Islet precursor cell (in vitro differentiated cells): Measurements from ENCODE around the gene SFT2D1.

Experiments used
- DNase-seq: peaks from one replicate; pipeline ENCODE4 v3.0.0-alpha.2; 2018

The SFT2D1 gene

GRCh38 chr6:166306378-166307081 lies 35.8 kb downstream of the SFT2D1 start:
- DNase-seq = no peak

- DNase-seq = no peak
Measured at GRCh38 chr6:166305562-166306117, 36.7 kb downstream of the SFT2D1 start.

- DNase-seq = no peak
Measured at GRCh38 chr6:166304106-166304505, 38.2 kb downstream of the SFT2D1 start.

GRCh38 chr6:166301611-166302529 lies 40.5 kb downstream of the SFT2D1 start:
- DNase-seq = no peak

GRCh38 chr6:166300357-166300987 lies 41.9 kb downstream of the SFT2D1 start:
- no peak for DNase-seq

GRCh38 chr6:166297606-166298005 lies 44.7 kb downstream of the SFT2D1 start:
- DNase-seq = no peak

GRCh38 chr6:166296035-166296883 lies 46.1 kb downstream of the SFT2D1 start:
- DNase-seq = no peak

GRCh38 chr6:166293731-166294584 lies 48.4 kb downstream of the SFT2D1 start:
- peak; percentile 47 for DNase-seq

GRCh38 chr6:166289207-166290060 lies 52.9 kb downstream of the SFT2D1 start:
- DNase-seq = no peak

GRCh38 chr6:166286839-166287271 lies 55.5 kb downstream of the SFT2D1 start:
- peak; percentile 55 for DNase-seq

- DNase-seq = peak; percentile 61
Measured at GRCh38 chr6:166285233-166285632, 57.1 kb downstream of the SFT2D1 start.

GRCh38 chr6:166284640-166285039 lies 57.7 kb downstream of the SFT2D1 start:
- DNase-seq = no peak

GRCh38 chr6:166282394-166283032 lies 59.8 kb downstream of the SFT2D1 start:
- DNase-seq = peak; percentile 41

- no peak for DNase-seq
Measured at GRCh38 chr6:166281104-166281503, 61.2 kb downstream of the SFT2D1 start.

GRCh38 chr6:166279393-166279679 lies 63.0 kb downstream of the SFT2D1 start:
- DNase-seq = no peak

GRCh38 chr6:166278579-166279392 lies 63.6 kb downstream of the SFT2D1 start:
- no peak for DNase-seq

GRCh38 chr6:166277892-166278578 lies 64.3 kb downstream of the SFT2D1 start:
- no peak for DNase-seq

GRCh38 chr6:166277018-166277417 lies 65.3 kb downstream of the SFT2D1 start:
- no peak for DNase-seq
